ENCODE results near the gene KRTAP10-7. TPM values are rescaled to one million over a fixed set of nuclear protein-coding genes. Genes with fewer than 3 reads are reported as not detected.
"Not testable (repeated sequence)": the region's sequence is repeated elsewhere in the genome, so short reads cannot be mapped to it uniquely, and the experiment has no call there.

Gene KRTAP10-7
- total RNA-seq, 3 donors from 2014 or later, result not detected

DNA sequence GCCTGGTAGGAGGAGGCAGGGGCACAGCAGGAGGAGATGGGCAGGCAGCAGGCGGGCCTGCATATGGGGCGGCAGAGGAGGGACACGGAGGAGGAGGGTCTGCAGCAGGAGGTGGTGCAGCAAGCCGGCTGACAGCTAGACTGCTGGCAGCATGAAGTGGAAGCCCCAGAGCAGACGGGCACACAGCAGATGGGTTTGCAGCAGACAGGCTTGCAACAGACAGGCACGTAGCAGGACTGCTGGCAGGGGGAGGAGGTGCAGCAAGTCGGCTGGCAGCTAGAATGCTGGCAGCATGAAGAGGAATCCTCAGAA is 20.6 kb upstream of the KRTAP10-7 start:
- peaks cover 12% of the 10 kb centered on the region for H3K9me3 ChIP-seq
- TF ChIP-seq, protein P1, sequence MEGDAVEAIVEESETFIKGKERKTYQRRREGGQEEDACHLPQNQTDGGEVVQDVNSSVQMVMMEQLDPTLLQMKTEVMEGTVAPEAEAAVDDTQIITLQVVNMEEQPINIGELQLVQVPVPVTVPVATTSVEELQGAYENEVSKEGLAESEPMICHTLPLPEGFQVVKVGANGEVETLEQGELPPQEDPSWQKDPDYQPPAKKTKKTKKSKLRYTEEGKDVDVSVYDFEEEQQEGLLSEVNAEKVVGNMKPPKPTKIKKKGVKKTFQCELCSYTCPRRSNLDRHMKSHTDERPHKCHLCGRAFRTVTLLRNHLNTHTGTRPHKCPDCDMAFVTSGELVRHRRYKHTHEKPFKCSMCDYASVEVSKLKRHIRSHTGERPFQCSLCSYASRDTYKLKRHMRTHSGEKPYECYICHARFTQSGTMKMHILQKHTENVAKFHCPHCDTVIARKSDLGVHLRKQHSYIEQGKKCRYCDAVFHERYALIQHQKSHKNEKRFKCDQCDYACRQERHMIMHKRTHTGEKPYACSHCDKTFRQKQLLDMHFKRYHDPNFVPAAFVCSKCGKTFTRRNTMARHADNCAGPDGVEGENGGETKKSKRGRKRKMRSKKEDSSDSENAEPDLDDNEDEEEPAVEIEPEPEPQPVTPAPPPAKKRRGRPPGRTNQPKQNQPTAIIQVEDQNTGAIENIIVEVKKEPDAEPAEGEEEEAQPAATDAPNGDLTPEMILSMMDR (IDR thresholded peaks at IDR 0.05), result no peak
- H3K36me3 ChIP-seq (ENCODE audit: low read depth), result no peaks in the 10 kb centered on the region
- intact Hi-C loops (cut with DNase I, micrococcal nuclease), result no loop called here
- DNase-seq (no peak), ATAC-seq (no peak)
- H3K4me1 ChIP-seq (ENCODE audit: low read depth), result peaks cover under 1% of the 10 kb centered on the region
- no peak overlapping the region for H3K4me3 ChIP-seq

DNA sequence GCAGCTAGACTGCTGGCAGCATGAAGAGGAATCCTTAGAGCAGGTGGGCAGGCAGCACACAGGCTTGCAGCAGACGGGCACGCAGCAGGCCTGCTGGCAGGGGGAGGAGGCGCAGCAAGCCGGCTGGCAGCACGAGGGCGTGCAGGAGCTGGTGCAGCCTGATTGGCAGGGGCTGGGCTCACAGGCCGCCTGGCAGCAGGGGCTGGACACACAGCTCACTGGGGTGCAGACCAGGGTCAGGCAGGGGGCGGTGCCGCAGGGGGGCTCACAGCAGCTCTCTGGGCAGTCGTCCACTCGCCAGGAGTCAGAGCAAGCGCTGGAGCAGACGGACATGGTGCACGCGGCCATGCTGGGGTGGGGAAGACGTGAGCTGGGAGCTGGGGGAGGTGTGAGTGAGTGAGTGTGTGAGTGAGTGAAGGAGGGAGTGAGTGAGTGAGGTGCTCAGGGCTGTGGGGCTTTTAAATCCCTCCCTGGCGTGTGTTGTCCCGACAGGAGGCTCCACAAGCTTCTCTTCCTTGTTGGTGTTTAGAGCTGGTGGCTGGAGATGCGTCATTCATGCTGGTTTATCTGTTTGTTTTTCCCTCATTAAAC is 20.1 kb upstream of the KRTAP10-7 start, which contains the start of gene KRTAP10-5:
Gene KRTAP10-5 (minus strand): TSS at position 374 of the 591 bp plus-strand sequence. CDS start 26 bp downstream, at position 348.
- intact Hi-C loops (cut with DNase I, micrococcal nuclease); H3K4me1 ChIP-seq (ENCODE audit: low read depth); H3K36me3 ChIP-seq (ENCODE audit: low read depth); H3K4me3 ChIP-seq: not testable (repeated sequence)
- peaks cover 12% of the 10 kb centered on the region for H3K9me3 ChIP-seq
- ATAC-seq (peak; percentile 68), DNase-seq (peak in 2 of 3 donors; percentile 21 to 63)

DNA sequence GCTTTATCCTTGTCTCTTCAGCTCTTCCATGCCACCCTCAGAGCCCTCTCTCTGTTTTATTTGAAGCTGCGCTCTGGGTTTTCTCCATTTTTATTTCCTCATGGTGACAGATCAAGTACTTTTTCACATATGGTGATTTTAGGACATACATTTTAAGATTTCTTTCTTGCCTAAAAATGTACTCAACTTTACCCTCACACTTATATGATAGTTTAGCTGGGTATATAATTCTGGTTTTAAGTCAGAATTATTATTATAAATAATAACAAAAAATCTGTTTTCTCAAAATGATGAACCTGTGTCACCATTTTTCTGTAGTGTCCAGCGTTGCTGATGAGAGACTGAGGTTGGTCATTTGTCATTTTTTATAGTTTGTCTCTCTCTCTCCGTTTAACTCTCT is 19.2 kb upstream of the KRTAP10-7 start:
- Histone ChIP-seq H3K9me3 (peaks cover 12% of the 10 kb centered on the region), H3K4me3 (no peak overlapping the region), H3K4me1 (ENCODE audit: low read depth) (no peaks in the 10 kb centered on the region), H3K36me3 (ENCODE audit: low read depth) (no peaks in the 10 kb centered on the region)
- DNase-seq (no peak), ATAC-seq (no peak)
- intact Hi-C loops (cut with DNase I, micrococcal nuclease), result no loop called here
- TF ChIP-seq, protein P1 (IDR thresholded peaks at IDR 0.05), result no peak

DNA sequence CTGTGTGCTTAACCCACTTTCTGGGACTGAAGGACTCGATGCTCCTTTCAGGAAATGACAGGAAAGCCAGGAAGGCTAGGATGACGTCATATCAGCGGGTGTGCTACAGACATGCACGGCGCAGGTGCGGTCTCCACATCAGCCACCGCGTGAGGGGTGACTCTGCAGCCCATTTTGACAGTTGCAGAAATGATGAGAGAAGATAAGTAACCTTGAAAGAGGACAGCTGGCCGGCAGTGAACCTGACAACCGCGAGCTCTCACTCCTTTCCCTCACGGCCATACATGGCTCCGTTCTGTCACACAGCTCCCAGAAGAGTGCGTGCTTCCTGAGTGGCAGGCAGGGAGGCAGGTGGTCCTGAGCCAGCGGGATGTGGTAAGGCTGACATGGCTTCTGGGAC is 18.3 kb upstream of the KRTAP10-7 start:
- TF ChIP-seq, protein P1 (IDR thresholded peaks at IDR 0.05), result no peak
- intact Hi-C loops (cut with DNase I, micrococcal nuclease), result no loop called here
- Histone ChIP-seq H3K36me3 (ENCODE audit: low read depth) (no peaks in the 10 kb centered on the region), H3K4me1 (ENCODE audit: low read depth) (no peaks in the 10 kb centered on the region), H3K9me3 (peaks cover 9% of the 10 kb centered on the region), H3K4me3 (no peak overlapping the region)
- no peak for ATAC-seq
- no peak for DNase-seq

DNA sequence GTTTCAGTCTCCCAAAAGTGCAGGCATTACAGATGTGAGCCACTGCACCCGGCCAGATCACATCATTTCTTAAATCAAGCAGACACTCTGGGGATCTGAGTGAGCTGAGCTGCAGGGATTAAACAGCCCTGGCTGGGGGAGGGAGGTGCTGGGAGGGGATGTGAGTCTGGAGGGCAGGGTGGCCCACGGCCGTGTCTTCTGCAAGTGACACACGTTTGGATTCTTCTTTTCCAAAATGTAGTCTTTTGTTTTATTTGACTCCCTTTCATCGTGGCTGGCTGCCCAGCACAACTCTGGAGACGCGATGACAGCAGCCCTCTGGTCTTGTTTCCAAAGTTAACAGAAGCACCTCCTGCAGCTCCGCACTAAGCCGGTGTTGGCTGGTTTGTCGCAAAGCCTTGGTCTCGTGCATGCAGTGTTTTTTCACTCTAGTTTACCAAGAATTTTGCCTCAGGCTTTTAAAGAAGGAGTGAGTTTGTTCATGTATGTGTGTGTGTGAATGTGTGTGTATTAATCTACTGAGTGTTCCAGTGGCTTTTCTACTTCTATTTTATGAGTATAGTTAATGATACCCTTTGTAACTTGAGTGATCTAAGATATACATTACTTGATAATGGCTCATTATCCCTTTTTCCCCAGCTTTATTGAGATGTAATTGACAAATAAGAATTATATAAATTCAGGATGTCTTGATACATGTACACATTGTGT is 17.2 kb upstream of the KRTAP10-7 start:
- H3K4me3 ChIP-seq, result no peak overlapping the region
- H3K4me1 ChIP-seq (ENCODE audit: low read depth), result no peaks in the 10 kb centered on the region
- H3K9me3 ChIP-seq, result peaks cover 9% of the 10 kb centered on the region
- no peaks in the 10 kb centered on the region for H3K36me3 ChIP-seq (ENCODE audit: low read depth)
- no peak for DNase-seq
- intact Hi-C loops (cut with DNase I, micrococcal nuclease), result no loop called here
- no peak for ATAC-seq
- TF ChIP-seq, protein P1 (IDR thresholded peaks at IDR 0.05), result no peak

DNA sequence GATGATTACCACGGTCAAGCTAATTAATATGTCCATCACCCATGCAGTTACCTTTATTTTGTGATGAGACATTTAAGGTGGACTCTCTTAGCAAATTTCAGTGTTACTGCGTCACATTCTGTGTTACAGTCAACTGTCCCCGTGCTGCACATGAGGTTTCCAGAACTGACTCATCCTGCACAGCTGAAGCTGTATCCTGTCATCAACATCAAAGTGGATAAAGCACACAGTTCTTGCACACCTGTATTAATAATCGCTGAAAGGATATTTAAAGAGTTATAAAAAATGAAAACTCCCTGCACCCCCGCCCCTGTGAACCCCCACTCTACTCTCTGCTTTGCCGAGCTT is 16.6 kb upstream of the KRTAP10-7 start:
- H3K4me3 ChIP-seq, result no peak overlapping the region
- H3K36me3 ChIP-seq (ENCODE audit: low read depth), result no peaks in the 10 kb centered on the region
- no peak for DNase-seq
- no peak for ATAC-seq
- H3K9me3 ChIP-seq, result peaks cover 9% of the 10 kb centered on the region
- intact Hi-C loops (cut with DNase I, micrococcal nuclease), result no loop called here
- TF ChIP-seq, protein P1 (IDR thresholded peaks at IDR 0.05), result no peak
- no peaks in the 10 kb centered on the region for H3K4me1 ChIP-seq (ENCODE audit: low read depth)

All from mucosa of descending colon (tissue), 3 donors.